Renal cortical epithelial cell (primary cell): ENCODE data around the gene SPTBN1. TPM values are rescaled to one million over a fixed set of nuclear protein-coding genes. Genes with fewer than 3 reads are reported as not detected.

ENCODE experiments used
- DNase-seq: peaks from one replicate; pipeline ENCODE4 v3.0.0-alpha.2; 2011; ENCODE audit warnings: low read depth
- total RNA-seq: library from RNA; depleted of rRNA; stranded (reverse); fragments of >200 nt; gene quantifications from 2 replicates; pipeline ENCODE4 v1.2.3, GENCODE V29; 2014

SPTBN1 gene
- total RNA-seq, 1 donor from 2014 or later, result 447 TPM

DNA sequence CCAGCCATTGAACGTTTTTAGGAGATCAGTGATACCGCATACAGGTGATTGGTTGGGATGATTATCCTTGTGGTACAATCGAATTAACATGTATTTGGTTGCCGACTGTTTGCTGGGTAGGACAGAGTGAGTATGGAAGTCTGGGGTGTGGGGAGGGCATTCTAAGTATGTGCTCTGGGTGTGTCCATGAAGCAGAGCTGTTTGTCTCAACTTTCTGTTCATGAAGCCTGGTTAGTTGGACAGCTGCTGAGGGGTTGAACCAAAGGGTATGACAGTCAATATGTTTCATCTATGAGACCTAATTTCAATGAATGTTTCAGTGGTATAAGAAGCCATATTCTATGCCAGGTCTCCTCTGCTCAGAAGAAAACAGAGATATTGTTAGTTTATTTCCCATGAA, 21.9 kb upstream of the SPTBN1 start:
- DNase-seq, result no peak

DNA sequence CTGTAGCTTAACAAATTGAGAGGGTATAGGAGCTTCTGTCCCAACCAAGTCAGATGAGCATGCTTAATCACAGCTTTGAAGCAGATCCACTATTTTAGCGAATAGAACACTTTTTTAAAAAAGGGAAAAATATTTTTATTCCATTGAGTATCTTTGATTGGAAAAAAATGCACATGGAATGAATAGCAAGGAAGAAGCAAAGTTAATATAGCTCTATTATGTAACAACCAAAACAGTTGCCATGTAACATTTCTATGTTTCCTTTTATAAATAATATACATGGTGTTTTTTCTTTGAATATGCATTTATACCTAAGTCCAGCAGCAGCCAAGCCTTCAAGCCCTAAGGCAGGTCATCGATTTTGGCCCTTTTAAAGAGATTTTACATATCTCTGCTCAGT, 21.4 kb upstream of the SPTBN1 start:
- no peak for DNase-seq

DNA sequence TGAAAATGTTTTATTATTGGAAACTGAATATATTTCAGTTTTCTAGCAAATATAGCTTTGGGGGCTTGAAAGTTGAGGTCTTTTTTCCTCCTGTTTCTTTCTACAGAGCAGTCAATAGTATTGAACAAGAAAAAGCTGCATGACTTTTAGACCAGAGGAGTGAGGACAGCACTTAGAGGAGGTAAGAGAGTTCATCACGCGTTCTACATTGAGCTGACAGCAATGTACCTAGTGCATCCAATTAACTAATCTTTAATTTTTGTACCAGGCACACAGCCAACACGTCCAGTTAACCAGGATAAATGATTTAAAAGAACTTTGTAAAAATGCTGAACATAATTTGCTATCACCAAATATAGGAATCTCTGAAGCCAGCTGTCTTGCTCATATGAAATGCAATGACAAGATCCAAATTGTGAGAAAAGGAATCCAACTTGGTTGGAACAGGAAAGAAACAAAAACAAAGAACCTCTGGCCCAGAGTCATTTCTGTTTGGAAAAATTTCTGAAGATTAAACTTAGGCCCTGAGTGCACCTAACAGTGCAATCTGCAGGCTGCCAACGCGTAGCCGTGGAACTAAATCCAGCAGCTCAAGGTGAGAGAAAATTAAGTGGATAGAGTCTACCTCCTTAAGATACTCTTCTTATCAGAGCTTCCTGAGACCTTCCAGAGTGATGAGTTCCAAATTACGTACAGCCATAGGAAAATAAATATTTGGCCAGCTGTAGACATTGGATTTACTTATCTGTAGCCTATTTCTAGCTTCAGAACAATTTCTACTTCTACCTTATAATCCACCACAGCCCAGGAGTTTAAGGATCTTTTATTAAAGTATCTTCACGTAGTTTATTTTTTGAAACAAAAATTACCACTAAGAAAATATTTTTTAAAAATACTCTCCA, 20.6 kb upstream of the SPTBN1 start:
- no peak for DNase-seq

DNA sequence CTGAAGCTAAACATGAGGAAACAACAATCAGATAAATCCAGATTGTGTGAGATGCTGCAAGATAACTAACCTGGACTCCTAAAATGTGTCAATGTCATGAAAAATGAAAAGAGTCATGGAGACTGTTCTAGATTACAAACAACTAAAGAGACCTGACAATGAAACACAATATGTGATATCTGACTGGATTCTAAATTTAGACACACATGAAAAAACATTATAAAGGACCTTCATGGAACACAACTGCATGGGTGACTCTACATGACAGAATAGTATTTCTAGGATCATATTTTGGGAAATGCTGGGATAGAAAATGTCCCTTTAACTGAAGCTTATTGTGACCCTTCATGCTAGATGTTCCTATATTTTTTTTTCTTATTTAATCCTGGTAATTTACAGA, 18.5 kb upstream of the SPTBN1 start:
- no peak for DNase-seq

DNA sequence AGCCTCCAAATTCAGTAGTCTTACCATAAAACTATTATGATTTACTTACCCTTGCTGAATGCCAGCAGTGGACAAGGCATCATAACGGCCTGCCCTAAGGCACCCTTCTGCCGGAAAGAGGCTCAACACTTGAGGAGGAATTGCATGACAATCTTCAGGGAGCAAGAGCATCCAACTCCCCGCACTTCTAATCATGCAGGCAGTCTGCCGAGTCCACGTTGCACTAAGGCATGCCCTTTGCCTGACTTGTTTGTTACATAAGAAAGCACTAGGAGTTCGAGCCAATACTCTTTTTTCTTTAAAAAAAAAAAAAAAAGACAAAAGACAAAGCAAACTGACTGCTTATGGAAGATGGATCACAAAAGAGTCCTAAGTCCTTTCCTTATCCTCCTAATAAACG, 17.9 kb upstream of the SPTBN1 start:
- DNase-seq, result no peak

DNA sequence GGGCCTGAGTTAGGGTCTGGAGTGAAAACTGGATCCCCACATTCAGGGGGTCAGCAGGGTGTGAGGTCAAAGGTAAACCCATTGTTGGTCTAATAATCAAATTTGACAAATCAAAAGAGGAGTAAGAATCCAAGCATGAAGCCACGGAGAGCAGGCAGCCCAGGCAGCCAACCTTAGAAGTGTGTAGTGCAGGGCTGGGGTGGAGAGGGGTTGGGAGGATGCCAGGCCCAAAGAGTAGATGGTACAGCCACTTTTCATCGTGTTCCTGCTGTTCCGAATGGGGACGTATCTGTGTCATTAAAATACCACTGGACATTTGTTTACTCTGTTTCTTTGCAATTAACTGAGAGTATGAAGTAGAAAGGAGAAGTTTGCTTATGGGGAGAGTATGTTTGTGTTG, 16.5 kb upstream of the SPTBN1 start:
- no peak for DNase-seq

DNA sequence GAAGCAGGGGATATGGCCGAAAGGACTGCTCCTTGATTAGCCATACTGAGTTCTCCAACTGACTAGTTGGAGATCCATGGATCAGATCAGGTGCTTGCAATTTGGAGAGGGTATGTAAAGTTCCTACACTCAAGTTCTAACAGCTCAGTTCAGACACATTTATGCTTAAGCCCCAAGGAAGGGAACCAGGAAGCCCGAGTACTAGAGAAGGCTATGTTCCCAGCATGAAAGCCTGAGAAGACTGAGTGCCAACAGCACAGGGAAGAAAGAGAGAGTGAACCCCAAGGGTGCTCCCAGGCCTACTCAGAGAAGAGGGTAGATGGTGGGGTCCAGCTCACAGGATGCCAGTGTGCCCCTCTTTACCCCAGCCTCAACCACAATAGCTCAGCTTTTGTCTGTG, 16.1 kb upstream of the SPTBN1 start:
- no peak for DNase-seq

DNA sequence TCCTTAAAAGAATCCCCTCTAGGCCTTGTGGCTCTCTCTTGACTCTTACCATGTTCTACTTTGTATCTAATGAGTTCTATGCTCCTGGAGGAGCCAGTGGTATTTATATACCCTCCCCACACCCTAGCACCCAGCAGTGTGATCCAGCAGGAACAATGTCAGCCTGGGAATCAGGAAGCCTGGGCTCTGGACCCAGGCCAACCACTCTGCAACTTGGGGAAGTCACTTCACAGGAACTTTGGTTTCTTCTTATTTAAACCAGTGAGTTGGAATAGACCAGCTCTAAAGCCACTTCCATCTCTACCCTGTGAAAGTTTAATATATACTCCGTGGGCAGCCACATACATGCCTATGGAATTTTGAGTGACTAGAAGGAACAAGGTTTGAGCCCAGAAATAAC, 11.6 kb upstream of the SPTBN1 start:
- no peak for DNase-seq

DNA sequence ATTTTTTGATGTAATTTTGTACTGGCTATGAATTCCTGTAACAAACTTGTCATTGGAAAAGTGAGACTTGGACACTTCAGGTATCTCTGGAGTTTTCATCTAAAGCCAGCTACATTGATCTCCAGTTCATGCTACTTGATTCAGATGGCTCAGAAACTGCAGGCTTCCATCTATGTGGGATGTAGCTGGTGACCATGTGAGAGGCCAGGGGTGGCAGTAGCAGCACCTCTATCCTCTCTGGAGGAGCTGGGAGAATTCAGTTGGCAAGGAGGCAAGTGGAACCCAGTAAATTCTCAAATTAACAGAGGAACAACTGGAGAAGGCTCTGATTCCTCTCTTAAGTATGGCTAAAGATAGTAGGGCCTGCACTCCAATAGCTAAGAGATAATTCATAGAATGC, 10.0 kb upstream of the SPTBN1 start:
- no peak for DNase-seq

DNA sequence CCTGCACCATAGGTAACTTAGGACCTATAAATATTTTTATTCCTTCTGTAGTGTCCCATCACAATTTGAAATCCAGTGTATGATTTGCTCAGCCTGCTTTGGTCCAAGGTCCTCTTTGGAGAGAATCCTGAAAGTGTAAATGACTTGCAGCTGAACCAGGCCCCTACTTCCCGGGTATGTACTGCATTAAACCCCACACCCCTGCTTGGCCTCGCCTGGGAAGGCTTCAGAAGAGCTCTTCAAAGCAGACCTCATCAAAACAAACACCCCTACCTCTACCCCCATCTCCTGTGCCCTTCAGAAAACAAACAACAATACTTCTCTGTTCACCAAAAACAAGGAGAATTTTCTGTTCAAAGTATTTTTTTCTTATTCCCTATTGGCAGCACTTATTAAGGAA, 9.5 kb upstream of the SPTBN1 start:
- no peak for DNase-seq

DNA sequence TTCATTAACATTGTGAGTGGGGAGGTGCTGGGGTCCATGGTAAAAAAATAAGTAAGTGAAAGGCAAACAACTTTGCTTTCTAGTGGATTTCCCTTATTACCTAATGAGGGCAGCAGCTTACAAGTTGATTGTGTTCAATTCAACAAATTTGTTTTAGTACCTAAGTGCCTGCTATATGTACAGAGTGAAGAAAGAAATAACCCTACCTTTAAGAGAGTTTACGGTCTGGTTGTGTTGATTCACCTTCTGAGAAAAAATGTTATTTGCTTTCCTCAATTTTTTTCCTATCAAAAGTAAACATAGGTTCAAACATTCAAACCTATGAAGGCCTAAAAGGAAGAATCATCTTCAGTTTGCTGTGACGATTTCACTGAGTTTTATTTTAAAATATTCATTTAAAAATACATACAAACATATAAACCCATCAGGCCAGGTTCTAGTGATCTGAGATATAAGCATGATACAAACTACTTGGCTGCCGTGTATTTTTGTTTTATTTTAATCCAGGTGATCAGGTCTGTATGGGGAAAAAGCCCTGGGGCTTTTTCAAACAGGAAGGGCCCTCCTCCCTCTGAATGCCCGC, 1.5 kb upstream of the SPTBN1 start:
- peak; percentile 35 for DNase-seq

DNA sequence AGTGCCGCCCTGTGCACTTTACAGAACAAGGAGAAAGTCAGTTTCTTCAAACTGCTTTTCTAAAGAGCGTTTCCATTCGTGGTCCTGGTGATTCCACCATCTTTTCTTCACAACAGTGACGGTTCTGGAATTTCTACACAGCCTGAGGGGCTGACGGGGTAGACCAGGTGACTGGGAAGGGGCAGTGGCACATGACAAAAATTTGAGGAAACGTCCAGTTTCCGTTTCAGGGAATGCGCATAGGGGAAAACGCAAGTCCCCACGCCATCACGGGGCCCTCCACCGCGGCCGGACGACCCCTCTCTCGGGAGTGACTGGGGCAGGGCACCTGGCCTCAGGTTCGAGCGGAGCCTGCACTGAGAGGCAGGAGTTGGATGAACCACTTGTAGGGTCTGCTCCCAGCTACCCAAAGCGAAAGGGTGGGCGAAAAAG, 980 bp upstream of the SPTBN1 start:
- DNase-seq, result peak; percentile 27

DNA sequence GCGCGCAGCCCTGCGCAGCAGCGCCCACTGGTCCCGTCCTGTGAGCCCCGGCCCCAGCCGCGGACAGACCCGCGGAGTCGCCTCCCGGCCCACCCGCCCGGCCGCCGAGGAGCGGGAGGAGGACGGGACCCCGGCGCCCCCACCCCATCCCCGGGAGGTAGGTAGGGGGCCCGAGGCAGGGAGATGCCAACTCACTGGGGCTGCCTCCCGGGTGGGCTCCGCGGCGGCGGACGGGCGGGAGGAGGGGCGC, 160 bp downstream of the SPTBN1 start:
- no peak for DNase-seq

DNA sequence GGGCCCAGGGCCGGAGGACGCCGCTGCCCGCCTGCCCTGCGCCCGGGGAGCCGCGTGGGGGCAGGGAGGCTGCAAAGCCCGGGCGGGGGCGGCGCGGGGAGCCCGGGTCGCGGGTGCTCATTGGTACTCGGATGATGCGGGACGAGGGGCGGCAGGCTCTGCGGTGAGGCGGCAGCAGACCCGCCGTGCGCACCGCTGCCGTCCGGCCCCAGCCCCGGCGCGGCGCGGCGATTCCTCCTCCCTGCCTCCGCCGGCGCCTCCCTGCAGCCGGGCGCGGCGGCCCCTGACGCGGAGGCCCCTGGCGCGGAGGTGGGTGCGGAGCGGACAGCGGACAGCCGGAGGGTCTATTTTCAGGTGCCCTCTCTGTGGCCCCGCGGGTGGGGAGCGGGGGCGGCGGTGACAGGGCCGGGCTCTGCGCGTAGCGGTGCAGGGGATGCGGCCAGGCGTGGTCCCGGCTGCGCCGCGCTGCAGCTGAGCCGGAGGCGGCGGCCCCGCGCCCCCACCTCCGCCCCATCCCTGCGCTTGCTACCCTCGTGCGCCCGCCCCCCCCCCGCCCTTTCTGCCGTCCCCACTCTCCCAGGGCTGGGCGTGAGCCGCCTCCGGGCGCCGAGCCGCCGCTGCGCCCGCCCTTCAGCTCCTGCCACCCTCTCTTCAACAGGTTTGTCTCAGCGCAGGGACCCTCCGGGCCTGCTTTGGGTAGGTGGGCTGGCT, 640 bp downstream of the SPTBN1 start:
- no peak for DNase-seq

DNA sequence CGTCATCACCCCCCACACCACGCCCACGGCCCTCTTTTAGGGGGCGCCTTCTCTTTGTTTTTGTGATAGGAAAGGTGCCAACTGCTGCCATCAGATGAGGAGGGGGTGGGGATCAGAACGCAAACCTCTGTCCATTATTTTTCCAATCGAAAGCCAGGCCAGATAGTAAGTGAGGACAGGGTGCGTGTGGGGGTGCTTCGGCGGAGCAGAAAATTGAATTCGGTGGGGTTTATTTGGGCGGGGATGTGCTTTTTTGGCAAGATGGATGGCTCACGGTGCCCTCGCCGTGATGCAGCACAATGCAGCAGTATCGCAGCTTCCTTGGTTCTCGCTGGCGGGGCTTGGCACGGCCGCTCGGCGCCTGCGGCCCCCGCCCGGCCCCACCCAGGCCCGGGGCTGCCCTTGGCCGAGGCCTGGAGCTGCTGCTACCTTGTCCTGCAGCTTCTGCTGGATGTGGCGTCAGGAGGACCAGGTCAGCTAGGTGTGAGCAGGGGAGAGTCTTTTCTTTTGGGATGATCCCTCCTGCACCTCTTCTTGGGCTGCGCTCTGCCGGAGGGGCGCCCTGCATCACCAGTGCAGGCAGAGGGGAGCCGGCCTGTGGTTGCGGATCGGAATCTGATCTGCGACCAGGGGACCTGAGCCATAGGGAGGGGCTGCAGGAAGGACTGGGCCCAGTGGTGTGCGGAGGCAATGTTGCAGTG, 1.3 kb downstream of the SPTBN1 start:
- no peak for DNase-seq

DNA sequence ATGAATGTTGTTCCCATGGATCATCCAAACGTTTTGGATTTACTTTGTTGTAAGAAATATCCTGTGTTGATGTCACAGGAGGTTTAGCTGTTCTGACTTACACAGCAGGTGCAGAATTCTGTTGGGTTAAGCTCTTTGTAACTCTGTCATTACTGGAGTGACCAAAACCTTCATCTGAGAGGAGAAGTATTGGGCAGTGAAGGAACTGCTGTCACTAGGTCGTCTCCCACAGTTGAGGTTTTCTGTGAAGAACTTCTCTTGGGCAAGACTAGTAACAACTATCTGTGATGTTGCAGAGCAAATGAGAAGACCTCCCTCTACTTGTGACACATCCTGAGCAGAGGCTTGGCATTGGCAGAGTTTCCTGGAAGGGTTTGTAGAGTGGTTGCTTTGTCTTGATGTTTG, 2.9 kb downstream of the SPTBN1 start:
- DNase-seq, result no peak

DNA sequence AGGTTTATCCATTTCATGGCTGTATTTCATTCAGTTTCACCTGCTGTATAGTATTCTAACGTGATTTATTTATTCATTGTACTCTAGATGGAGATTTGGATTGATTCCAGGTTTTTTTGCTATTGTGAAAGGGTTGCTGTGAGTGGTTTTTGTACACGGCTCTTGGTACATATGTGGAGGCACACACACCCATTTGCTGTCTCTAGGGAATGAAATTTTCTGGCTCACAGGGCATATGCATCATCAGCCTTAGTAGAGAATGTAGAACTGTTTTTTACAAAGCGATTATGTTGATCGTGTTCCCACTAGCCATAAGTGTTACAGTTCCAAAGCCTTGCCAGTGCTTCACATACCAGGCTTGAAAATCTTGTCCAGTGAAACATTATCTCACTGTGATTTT, 5.1 kb downstream of the SPTBN1 start:
- DNase-seq, result no peak

DNA sequence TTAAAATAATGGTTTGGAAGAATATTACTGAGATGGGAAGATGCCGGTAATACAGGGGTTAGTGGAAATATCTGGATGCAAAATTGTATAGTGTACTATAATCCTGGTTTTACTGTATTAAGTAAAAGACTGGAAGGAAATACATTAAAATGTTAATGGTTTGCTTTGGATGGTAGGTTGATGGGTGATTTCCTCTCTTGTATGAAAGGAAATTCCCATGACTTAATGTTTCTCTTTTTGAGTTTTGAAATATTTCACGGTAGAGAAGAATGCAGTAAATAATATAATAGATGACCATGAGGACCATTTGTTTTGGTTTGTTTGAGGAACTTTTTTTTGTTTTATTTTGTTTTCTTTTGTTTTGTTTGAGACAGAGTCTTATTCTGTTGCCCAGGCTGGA, 8.2 kb downstream of the SPTBN1 start:
- no peak for DNase-seq

DNA sequence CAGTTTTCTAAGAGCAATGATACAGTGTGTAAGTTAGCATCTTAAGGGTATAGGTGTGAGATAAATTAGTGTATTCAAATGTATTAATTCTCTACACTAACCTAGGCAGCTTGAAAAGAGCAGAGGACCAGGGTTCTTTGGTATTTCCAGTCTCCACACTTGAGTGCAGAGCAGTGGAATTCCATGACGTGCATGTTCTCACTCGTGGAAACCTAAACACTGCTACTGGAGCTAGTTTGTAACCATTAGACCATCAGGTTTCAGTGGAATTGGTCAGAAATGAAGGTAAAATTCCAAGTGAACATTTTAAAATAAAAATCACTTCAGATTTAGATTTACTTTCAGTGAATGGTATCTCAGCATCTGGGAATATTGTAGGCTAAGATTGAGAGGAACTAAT, 9.0 kb downstream of the SPTBN1 start:
- peak; percentile 38 for DNase-seq

DNA sequence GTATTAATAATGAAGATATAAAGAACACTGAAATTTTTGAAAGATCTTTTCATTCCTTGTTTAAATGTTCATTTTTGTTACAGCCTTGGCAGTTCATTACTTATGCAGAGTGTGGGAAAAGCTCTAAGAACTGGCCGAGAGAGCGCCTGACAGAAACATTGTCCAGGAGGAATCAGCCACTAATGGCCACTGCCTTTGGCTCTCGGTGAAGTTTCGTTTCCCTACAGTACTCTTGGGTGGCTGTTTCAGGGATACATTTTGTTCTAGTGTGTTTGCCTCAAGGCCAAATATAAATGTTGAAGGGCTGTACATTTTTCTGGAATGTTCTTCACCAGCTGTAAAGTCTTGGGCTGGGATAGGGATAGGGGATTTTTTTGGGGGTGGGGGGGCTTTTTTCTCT, 10.7 kb downstream of the SPTBN1 start:
- no peak for DNase-seq

DNA sequence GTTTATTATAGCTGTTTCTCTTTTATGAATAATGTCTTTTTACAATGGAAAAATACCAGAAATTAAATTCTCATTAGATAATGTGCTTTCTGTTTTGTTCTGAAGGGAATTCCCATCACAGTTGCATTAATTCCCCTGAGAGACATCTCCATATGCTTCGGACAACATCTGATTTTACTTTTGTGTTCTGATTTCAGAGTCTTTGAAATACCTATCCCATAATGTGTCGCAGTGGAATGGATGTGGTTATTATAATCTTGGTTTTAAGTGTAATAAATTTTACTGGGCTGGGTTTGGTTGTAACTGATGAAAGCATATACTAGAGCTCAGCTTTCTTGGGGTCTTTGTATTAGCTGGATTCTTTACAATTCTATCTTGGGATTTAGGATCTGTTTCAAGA, 12.5 kb downstream of the SPTBN1 start:
- no peak for DNase-seq

DNA sequence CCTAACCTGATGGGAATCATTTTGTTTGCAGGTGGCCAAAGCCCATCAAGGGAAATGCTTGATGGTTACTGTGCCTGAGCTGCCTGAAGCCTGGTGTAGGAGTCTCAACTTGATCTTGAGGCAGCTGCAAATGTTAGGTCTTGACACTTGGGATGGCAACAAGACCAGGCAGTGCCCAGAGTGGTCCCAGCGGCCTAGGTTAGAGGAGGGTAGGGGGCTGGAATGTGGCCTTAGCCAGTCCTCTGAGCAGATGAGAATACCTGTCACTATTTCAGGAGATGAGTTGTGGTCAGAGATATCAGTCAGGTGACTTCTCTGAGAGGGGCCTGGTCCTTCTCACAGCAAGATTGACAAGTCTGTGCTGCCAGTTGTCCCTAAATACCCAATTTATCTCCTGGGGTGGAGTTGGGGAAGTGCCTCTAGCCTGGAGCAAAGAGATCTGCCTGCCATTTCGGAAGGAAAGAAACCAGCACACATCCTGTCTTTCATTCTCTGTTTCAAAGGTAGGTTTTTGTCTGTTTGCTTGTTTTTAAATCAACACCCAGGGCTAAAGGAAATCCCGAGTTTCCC, 13.4 kb downstream of the SPTBN1 start:
- DNase-seq, result no peak
